Endothelial cell (in vitro differentiated cells): ENCODE measurements around the gene SAV1. TPM values are rescaled to one million over a fixed set of nuclear protein-coding genes. Genes with fewer than 3 reads are reported as not detected.

ENCODE experiments used
- DNase-seq: peaks from one replicate; pipeline ENCODE4 v3.0.0; 2021; ENCODE audit warnings: low spot score
- H3K27ac Mint-ChIP-seq: one replicate; pipeline ENCODE4 v1.8.0; 2021; ENCODE audit warnings: mixed read lengths, inconsistent platforms; ENCODE audit not compliant: unreplicated experiment
- H3K27me3 Mint-ChIP-seq: one replicate; pipeline ENCODE4 v1.8.0; 2021; ENCODE audit warnings: mild to moderate bottlenecking, moderate library complexity, mixed read lengths, inconsistent platforms; ENCODE audit not compliant: unreplicated experiment
- H3K36me3 Mint-ChIP-seq: one replicate; pipeline ENCODE4 v1.8.0; 2021; ENCODE audit warnings: mild to moderate bottlenecking, low read depth, mixed read lengths, inconsistent platforms; ENCODE audit not compliant: unreplicated experiment
- H3K4me1 Mint-ChIP-seq: one replicate; pipeline ENCODE4 v1.8.0; 2021; ENCODE audit warnings: mild to moderate bottlenecking, mixed read lengths, inconsistent platforms; ENCODE audit not compliant: unreplicated experiment
- H3K4me3 Mint-ChIP-seq: one replicate; pipeline ENCODE4 v1.8.0; 2021; ENCODE audit warnings: mild to moderate bottlenecking, mixed read lengths, inconsistent platforms; ENCODE audit not compliant: unreplicated experiment
- H3K9me3 Mint-ChIP-seq: one replicate; pipeline ENCODE4 v1.8.0; 2021; ENCODE audit warnings: mixed read lengths, inconsistent platforms; ENCODE audit not compliant: unreplicated experiment
- CTCF ChIP-seq: fragments of 200-600 bp; sonication (generic); IDR thresholded peaks from one replicate; pipeline ENCODE4 v1.5.0; 2021; ENCODE audit warnings: antibody characterized with exemption; ENCODE audit not compliant: unreplicated experiment
- total RNA-seq: library from RNA; stranded (reverse); fragmentation: NEBNext Ultra II Directional; extraction: Animal tissue kit (Norgen Biotek cat#: 25700); gene quantifications from one replicate; pipeline ENCODE4 v1.2.1, GENCODE V29; 2021; ENCODE audit not compliant: unreplicated experiment

The SAV1 gene
- total RNA-seq, 1 donor from 2014 or later: 24.0 TPM

DNA sequence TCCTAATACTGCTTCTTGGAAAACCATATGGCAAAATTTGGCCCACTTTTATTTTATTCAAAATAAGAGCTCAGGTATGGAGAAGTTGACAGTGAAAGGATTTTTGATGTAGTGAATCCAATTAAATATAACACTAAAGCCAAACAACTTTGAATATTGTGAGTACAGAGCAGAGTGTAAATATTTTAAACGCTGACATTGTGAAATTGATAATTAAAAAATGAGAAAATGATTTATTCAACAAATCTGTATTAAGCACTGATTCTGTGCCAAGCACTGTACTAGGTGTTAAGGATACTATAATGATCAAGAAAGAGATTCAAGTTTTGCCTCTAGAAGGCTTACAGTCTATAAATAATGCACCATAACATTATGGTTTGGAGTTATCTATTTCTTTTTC, 57.6 kb downstream of the SAV1 start:
- TF ChIP-seq CTCF: no peak
- H3K4me3 Mint-ChIP-seq: no peak overlapping the region
- no peaks in the 10 kb centered on the region for H3K36me3 Mint-ChIP-seq
- H3K9me3 Mint-ChIP-seq: no peaks in the 10 kb centered on the region
- H3K4me1 Mint-ChIP-seq: peaks cover 14% of the 10 kb centered on the region
- H3K27me3 Mint-ChIP-seq: no peaks in the 10 kb centered on the region
- DNase-seq: no peak
- no peak overlapping the region for H3K27ac Mint-ChIP-seq

GRCh38 chr14:50608302-50608851, 59.7 kb downstream of the SAV1 start:
- Mint-ChIP-seq H3K9me3 (no peaks in the 10 kb centered on the region), H3K27me3 (no peaks in the 10 kb centered on the region), H3K4me1 (no peaks in the 10 kb centered on the region), H3K4me3 (no peak overlapping the region), H3K27ac (no peak overlapping the region), H3K36me3 (no peaks in the 10 kb centered on the region)
- TF ChIP-seq CTCF: no peak
- DNase-seq: no peak

DNA sequence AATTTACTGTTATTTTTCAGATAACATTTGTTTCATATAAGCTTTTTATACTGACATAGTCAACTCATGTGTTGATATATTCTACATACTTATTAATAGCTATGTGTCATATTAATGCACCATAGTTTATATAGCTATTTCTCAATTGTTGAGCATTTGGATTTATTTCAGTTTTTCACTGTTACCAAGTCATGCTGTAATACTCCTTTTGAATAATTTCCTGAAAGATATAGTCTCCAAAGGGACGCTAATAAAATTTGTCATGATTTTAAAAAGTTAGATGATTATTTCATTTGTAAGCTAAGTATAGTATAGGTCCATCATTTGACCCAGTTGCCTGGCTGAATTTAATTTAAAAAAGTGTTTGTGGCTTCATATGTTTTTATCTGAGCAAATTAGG, 60.3 kb downstream of the SAV1 start:
- no peak overlapping the region for H3K4me3 Mint-ChIP-seq
- no peaks in the 10 kb centered on the region for H3K9me3 Mint-ChIP-seq
- H3K27ac Mint-ChIP-seq: no peak overlapping the region
- no peak for DNase-seq
- H3K4me1 Mint-ChIP-seq: no peaks in the 10 kb centered on the region
- no peak for TF ChIP-seq CTCF
- no peaks in the 10 kb centered on the region for H3K27me3 Mint-ChIP-seq
- H3K36me3 Mint-ChIP-seq: no peaks in the 10 kb centered on the region

GRCh38 chr14:50607181-50607580, 60.9 kb downstream of the SAV1 start:
- DNase-seq: no peak
- Mint-ChIP-seq H3K27me3 (no peaks in the 10 kb centered on the region), H3K4me3 (no peak overlapping the region), H3K36me3 (no peaks in the 10 kb centered on the region), H3K9me3 (no peaks in the 10 kb centered on the region), H3K27ac (no peak overlapping the region), H3K4me1 (peaks cover 4% of the 10 kb centered on the region)
- TF ChIP-seq CTCF: no peak

- H3K4me3 Mint-ChIP-seq: no peak overlapping the region
- H3K4me1 Mint-ChIP-seq: peaks cover 11% of the 10 kb centered on the region
- TF ChIP-seq CTCF: no peak
- H3K9me3 Mint-ChIP-seq: no peaks in the 10 kb centered on the region
- H3K27ac Mint-ChIP-seq: no peak overlapping the region
- no peak for DNase-seq
- no peaks in the 10 kb centered on the region for H3K36me3 Mint-ChIP-seq
- H3K27me3 Mint-ChIP-seq: no peaks in the 10 kb centered on the region
Observed at GRCh38 chr14:50606468-50606867, 61.6 kb downstream of the SAV1 start.
